Psoas muscle (tissue), 8 donors: ENCODE data around the gene C5orf63. TPM values are rescaled to one million over a fixed set of nuclear protein-coding genes. Genes with fewer than 3 reads are reported as not detected.

Source experiments
- ATAC-seq, 4 donors: fragments of 200-7000 bp; cut with Tn5 transposase; one replicate each; pipeline ENCODE4 v1.9.1; 2020; ENCODE audit warnings: moderate library complexity in 3 of 4, mild to moderate bottlenecking in 2 of 4
- DNase-seq, 2 donors: peaks; one replicate each; pipeline ENCODE4 v3.0.0-alpha.2; 2020
- H3K27ac ChIP-seq: fragments of 200-600 bp; one replicate; pipeline ENCODE4 v1.8.0; 2022
- H3K27me3 ChIP-seq, 3 donors: fragments of 200-600 bp in 1 of 3; one replicate each; pipeline versions ENCODE4 v1.6.1 to v1.8.0; 2013 to 2022; ENCODE audit warnings: low read length in 2 of 3, mild to moderate bottlenecking in 2 of 3, moderate library complexity in 1 of 3; ENCODE audit not compliant: insufficient read depth in 3 of 3
- H3K36me3 ChIP-seq, 2 donors: fragments of 200-600 bp in 1 of 2; one replicate each; pipeline versions ENCODE4 v1.6.1 to v1.8.0; 2013 to 2022; ENCODE audit warnings: low read depth in 1 of 2, mild to moderate bottlenecking in 1 of 2, moderate library complexity in 1 of 2; ENCODE audit not compliant: insufficient read depth in 1 of 2
- H3K4me1 ChIP-seq: fragments of 200-600 bp; one replicate; pipeline ENCODE4 v1.8.0; 2022
- H3K4me3 ChIP-seq: fragments of 200-600 bp; one replicate; pipeline ENCODE4 v1.8.0; 2022; ENCODE audit warnings: mild to moderate bottlenecking
- H3K9me3 ChIP-seq: fragments of 200-600 bp; one replicate; pipeline ENCODE4 v1.8.0; 2022
- WGBS, 3 donors: extraction: QIAGEN DNeasy Blood & Tissue Kit; methylation state at CpG; one replicate each; pipeline versions ENCODE4 v1.1.6 to v1.1.7; 2013; 5-methylcytosine and 5-hydroxymethylcytosine counted together
- intact Hi-C, 2 donors: fragments of 100-400 bp; cut with DNase I; formaldehyde crosslinking; loops; one replicate each; pipeline versions ENCODE4 v1.11.0 to v1.14.2; 2022
- polyA plus RNA-seq, 3 donors: library from polyadenylated mRNA; stranded (reverse); fragments of 200-250 nt; gene quantifications; one replicate each; pipeline ENCODE4 v1.2.3, GENCODE V29; 2013
- total RNA-seq, 4 donors: library from RNA; stranded (reverse); fragmentation: NEBNext Ultra II Directional in 2 of 4; extraction: Animal tissue kit (Norgen Biotek cat#: 25700) in 2 of 4; gene quantifications; one replicate each; pipeline versions ENCODE4 v1.2.1 to v1.2.4, GENCODE V29; 2021 to 2023
- TF ChIP-seq, protein P1 (sequence below): fragments of 200-600 bp; IDR thresholded peaks from one replicate; pipeline ENCODE4 v1.8.0; 2022; ENCODE audit warnings: antibody characterized with exemption
- donor health status: healthy with polysubstance abuse.
- donor health status: DM: no; HTN: no; CAD: no; lungs with moderate emphysema.
- donor health status: Bipolar disorder and iron deficiency.
- donor health status: healthy.
- donor health status: DM: yes; HTN: yes; CAD: no.
- donor health status: DM: no; HTN: no; CAD: no.
- donor health status: DM: no; HTN: no; CAD: no.
- donor health status: DM: yes; HTN: yes; CAD: no.

Gene C5orf63
- total and polyA plus RNA-seq, 7 donors: 2.4 to 7.6 (median 6.4) TPM

DNA sequence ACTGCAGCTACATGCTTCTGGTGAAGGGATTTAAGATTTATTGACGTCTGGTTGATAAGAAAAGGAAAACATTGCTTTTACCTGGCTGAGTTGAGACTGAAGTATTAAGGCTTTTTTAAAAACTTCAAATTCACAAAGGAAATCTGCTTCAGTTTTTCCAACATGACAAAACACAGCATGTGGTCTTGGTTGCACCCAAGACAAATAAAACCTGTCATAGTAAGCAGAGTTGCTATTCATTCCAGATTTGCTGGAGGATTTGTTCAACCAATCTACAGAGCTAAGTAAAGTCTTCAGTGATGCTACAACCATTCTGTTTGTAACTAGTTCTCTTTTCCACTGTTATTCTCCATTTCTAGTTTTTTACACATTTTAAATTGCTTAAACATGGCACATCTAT is 11.3 kb downstream of the C5orf63 start:
- no peaks in the 10 kb centered on the region for H3K9me3 ChIP-seq
- ATAC-seq: no peak
- DNase-seq: no peak
- no peak overlapping the region for H3K4me3 ChIP-seq
- peaks cover 0 to 28% of the 10 kb centered on the region in 2 donors for H3K36me3 ChIP-seq
- WGBS, 3 donors: 82 to 87% (median 85%) methylated on average over 1 of the region's 1 CpG
- H3K27me3 ChIP-seq: no peaks in the 10 kb centered on the region
- no peak overlapping the region for H3K27ac ChIP-seq
- intact Hi-C loops: no loop called here
- no peaks in the 10 kb centered on the region for H3K4me1 ChIP-seq
- TF ChIP-seq, protein P1, sequence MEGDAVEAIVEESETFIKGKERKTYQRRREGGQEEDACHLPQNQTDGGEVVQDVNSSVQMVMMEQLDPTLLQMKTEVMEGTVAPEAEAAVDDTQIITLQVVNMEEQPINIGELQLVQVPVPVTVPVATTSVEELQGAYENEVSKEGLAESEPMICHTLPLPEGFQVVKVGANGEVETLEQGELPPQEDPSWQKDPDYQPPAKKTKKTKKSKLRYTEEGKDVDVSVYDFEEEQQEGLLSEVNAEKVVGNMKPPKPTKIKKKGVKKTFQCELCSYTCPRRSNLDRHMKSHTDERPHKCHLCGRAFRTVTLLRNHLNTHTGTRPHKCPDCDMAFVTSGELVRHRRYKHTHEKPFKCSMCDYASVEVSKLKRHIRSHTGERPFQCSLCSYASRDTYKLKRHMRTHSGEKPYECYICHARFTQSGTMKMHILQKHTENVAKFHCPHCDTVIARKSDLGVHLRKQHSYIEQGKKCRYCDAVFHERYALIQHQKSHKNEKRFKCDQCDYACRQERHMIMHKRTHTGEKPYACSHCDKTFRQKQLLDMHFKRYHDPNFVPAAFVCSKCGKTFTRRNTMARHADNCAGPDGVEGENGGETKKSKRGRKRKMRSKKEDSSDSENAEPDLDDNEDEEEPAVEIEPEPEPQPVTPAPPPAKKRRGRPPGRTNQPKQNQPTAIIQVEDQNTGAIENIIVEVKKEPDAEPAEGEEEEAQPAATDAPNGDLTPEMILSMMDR: no peak

DNA sequence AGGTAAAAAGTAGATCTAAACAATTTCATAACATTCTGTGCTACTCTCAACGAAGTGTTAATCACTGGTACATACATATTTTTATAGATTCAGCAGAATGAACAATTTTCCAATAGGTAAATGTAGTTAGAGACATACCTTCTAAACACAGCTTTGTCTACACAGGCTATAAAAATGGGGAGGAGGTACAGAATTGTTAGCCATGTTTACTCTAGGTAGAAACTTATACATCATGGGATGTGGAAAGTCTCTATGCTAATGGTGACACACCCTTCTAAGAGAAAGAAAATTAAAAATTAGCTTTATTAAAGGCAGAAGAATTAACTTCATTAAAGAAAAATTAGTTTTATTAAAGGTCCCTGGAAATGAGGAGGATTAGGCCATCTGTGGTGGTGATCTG is 11.8 kb downstream of the C5orf63 start:
- no peak overlapping the region for H3K27ac ChIP-seq
- 83 to 94% (median 87%) methylated on average over 1 of the region's 1 CpG for WGBS, 3 donors

DNA sequence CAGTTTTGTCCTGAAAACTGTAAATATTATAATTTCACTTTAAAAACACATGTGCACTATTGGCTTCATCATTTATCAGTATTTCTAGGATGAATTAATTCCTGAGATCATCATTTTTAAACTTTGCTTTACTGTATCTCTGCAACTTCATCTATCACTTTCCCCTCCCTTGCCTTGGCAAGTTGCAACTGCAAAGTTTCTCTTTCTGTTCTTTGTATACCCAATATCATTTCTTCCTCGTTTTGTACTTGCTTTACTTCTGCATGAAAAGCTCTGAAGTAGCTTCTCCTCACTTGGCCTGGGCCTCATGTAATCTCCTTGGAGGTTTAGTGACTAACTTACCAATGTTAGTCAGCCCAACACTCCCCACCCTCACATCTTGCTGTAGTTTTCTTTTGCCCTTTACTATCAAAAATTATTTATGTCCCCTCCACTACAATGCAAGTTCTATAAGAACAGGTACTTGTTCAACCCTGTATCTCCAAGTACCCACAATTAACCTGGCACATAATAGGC is 12.8 kb downstream of the C5orf63 start:
- H3K36me3 ChIP-seq: peaks cover 4 to 33% of the 10 kb centered on the region in 2 donors
- whole genome bisulfite sequencing, 3 donors: 64 to 85% (median 75%) methylated on average over 1 of the region's 1 CpG
- intact Hi-C loops: no loop called here
- ATAC-seq: no peak
- no peaks in the 10 kb centered on the region for H3K9me3 ChIP-seq
- no peak for DNase-seq
- H3K4me1 ChIP-seq: no peaks in the 10 kb centered on the region
- TF ChIP-seq, protein P1: no peak
- no peak overlapping the region for H3K27ac ChIP-seq
- no peak overlapping the region for H3K4me3 ChIP-seq
- H3K27me3 ChIP-seq: no peaks in the 10 kb centered on the region

More for the DNA sequence above, 11.8 kb downstream of the C5orf63 start:
- ATAC-seq (no peak), DNase-seq (no peak)
- Histone ChIP-seq H3K27me3 (no peaks in the 10 kb centered on the region), H3K9me3 (no peaks in the 10 kb centered on the region), H3K36me3 (peaks cover 0 to 32% of the 10 kb centered on the region in 2 donors), H3K4me3 (no peak overlapping the region), H3K4me1 (no peaks in the 10 kb centered on the region)
- intact Hi-C loops: no loop called here
- TF ChIP-seq, protein P1: no peak

DNA sequence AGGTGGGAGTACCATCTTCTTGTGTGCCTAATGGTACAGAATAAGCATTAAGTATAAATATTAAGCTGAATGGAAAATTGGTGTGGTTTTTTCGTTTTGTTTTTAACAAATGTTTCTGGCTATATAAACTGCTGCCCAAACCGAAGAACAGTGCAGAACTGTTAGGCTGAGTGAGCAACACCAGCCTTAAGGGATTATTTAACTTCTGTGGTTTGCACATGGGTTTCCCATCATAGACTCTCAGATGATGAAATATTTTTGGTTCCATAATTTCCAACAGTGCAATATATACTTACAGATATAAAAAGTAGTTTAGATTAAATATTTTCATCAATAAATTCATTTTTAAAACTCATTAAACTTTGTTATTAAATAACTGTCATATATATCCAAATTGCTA is 16.4 kb downstream of the C5orf63 start:
- no peak overlapping the region for H3K27ac ChIP-seq
- ATAC-seq: no peak
- H3K9me3 ChIP-seq: no peaks in the 10 kb centered on the region
- no peaks in the 10 kb centered on the region for H3K4me1 ChIP-seq
- TF ChIP-seq, protein P1: no peak
- peaks cover 4 to 25% of the 10 kb centered on the region in 2 donors for H3K36me3 ChIP-seq
- H3K4me3 ChIP-seq: no peak overlapping the region
- no peaks in the 10 kb centered on the region for H3K27me3 ChIP-seq
- intact Hi-C loops: no loop called here
- WGBS, 3 donors: 70 to 79% (median 72%) methylated on average over 2 of the region's 2 CpGs
- no peak for DNase-seq
